HG02938 (cell line): ENCODE measurements around the gene MYH9.
"Not testable (repeated sequence)": the region's sequence is repeated elsewhere in the genome, so short reads cannot be mapped to it uniquely, and the experiment has no call there.

Experiments
- ATAC-seq: cut with Tn5 transposase; IDR thresholded peaks from one replicate; pipeline ENCODE4 v1.9.1; 2021; ENCODE audit warnings: mild to moderate bottlenecking, moderate library complexity; ENCODE audit not compliant: unreplicated experiment

MYH9 gene

DNA sequence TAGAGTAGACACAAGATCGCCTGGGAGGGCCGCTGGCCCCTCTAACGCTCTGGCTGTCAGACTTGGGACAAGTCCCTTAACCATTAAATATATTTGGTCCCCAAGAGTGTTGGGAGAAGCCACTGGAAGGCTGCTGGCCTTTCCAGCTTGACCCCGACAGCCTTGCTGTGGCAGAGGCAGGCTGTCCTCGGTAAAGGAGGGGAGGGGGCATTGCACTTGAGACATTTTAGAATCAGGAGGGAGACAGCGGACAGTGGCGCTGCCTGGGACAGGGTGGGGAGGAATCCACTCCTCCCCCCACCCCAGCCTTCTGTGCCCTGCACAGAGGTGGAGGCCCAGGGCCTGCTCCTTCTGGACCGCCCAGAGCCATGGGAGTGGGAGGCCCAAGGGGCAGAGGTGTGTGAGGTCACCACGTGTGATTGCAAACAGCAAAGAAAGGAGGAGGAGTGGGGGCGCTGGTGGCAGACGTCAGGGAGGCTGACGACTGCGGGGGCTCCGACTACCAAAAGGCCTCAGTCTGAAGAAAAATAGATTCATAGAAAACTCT lies 105.9 kb downstream of the MYH9 start:
- ATAC-seq, result no peak

DNA sequence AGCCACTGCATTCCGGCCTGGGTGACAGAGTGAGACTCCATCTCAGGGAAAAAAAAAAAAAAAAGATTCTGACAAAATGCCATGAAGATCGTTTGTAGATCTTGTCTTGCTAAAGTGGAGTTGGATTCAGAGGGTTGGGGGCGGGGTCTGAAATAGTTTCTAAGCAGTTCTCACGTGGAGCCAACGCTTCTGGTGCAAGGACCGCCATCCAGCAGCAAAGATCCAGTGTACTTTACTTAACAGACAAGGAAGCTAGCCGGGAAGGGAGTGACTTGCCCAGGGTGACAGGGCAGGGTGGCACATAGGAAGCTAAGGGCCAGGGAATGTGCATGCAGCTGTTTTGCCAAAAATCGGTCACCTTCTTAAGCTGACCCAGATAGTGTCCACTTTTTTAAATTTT lies 107.4 kb downstream of the MYH9 start:
- no peak for ATAC-seq

GRCh38 chr22:36279219-36279666 lies 108.5 kb downstream of the MYH9 start:
- no peak for ATAC-seq

DNA sequence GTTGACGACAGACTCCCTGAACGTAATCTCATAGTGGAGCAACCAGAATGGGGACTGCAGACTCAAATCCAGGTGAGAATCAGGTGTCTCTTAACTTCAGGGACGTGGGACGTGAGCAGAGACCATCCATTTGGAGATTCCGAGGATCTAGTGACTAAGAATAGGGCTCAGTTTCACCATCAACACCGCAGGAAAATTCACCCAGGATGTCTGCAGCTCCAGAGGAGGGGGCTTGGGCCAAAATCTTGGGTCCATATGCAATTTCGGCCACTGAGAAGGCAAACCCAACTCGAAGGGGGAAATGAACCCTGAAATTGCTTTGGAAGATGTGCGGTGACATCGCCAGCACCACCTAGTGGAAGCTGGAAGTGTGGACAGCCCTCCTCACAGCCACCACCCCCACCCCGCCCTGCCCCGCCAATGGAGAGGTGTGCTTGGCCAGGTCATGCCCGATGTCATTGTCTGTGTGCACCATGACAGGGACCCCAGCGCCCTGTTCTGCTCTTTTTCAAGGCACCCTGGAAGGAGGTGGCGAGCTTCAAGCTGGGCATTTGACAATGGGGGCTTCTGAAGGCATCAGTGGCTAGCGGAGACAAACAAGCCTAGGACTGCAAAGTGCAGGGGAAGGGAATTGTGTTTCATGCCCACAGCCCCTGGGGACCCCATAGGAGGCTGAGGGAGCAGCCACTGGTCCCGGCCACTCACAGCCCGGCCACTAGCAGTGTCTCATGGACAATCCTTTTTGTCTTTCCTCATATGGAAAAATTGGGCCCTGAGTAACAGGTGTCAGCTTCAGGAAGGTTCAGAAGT lies 110.1 kb downstream of the MYH9 start:
- ATAC-seq, result no peak

DNA sequence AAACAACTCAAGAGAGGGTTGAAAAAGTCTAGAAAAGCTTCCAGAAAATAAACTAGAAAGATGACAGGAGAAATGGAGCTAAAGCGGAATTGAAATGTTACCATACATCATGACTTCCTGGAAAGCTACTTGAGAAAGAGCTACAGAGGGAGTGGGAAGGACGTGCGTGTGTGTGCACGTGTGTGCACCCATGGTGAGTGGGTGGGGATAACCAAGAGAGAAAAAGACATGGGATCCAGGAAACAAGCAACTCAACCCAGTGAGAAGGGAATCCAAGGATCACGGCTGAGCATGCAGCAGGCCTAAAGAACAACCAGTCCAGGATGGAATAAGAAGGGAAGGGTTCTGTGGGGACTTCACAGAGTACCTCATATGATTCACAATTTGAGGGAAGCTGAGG lies 113.2 kb downstream of the MYH9 start:
- ATAC-seq, result no peak

DNA sequence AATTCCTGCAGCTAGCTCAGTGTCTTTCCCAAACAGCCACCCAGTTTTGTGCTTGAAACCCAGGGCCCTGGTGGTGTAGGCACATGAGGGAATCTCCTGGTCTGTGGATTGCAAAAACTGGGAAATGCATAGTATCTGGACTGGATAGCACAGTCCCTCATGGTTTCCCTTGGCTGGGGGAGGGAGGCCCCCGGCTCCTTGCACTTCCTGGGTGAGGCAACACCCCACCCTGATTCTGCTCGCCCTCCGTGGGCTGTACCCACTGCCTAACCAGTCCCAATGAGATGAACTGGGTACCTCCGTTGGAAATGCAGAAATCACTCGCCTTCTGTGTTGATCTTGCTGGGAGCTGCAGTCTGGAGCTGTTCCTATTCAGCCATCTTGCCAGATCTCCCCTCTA lies 115.8 kb downstream of the MYH9 start:
- not testable (repeated sequence) for ATAC-seq

- not testable (repeated sequence) for ATAC-seq
These were observed 116.5 kb downstream of the MYH9 start for GRCh38 chr22:36271231-36271630.

DNA sequence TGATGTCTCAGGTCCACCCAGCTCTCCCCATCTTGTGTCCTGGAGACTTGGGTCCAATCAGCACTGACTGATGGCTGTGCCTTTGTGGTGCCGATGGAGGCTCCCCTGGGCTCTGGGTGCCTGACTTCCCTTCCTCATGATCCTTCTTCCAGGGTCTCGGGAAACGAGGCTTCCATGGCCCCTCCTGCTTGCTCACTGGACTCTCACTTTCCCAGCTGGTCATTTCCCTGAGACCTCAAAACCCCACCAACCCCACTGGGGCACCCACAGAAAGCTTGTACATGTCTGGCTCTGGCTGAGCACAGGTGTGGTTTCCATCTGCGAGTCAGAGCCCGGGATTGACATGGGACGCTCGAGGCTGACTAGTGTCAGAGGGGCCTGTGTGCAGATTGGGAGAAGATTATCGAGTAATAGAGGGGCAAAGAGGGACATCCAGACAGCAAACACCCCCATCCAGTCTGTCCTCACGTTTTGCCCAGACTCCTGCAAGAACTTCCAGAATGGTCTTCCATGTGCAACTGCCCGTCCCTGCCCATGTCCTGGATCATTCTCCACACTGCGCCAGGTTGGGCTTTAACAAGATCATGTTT lies 119.8 kb downstream of the MYH9 start:
- no peak for ATAC-seq

DNA sequence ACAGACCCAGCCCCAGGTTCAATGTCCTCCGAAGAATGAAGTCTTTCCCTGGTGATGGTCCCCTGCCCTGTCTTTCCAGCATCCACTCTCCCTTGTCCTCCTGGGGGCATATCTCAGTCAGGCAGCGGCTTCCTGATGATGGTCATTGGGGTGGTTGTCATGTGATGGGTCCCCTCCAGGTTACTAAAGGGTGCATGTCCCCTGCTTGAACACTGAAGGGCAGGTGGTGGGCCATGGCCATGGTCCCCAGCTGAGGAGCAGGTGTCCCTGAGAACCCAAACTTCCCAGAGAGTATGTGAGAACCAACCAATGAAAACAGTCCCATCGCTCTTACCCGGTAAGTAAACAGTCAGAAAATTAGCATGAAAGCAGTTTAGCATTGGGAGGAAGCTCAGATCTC lies 120.7 kb downstream of the MYH9 start:
- no peak for ATAC-seq

- not testable (repeated sequence) for ATAC-seq
These were observed 123.7 kb downstream of the MYH9 start for GRCh38 chr22:36263886-36264664.

DNA sequence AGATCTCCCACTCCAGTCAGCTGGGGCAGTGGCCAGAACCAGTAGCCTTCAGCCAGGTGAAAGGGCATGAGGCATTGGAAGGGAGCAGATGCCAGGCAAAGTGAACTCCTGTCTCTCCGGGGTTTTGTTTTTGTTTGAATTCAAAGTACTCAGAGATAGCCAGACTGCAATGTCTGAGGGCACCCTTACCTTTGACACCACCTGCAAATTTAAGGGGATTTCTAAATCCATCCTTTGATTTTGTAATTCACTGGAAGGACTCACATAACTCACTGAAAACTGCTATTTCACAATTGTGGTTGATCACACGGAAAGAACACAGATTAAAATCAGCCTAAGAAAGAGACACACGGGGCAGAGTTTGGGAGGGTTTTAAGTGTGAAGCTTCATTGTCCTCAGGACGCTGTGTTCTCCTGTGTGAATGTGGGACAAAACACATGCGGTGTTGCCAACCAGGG lies 124.5 kb downstream of the MYH9 start:
- ATAC-seq, result not testable (repeated sequence)

DNA sequence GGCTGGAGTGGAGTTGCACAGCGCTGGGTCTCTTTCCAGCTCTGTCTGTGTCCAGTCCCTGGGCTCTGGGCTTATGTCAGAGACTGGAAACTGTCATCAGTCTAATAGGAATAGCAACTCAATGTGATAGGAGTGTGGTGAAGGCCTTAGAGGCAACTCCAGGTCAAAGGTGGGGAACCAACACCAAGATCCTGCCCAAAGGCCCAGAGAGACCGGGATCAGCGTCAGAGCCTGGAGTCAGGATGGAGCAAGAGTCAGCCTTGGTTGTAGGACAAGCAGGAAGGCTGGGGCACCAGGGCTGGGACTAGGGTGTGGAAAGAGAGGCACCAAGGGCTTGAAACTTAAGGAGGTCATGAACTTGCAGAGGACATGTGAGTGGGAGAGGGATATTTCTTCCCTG lies 125.5 kb downstream of the MYH9 start:
- ATAC-seq, result not testable (repeated sequence)

DNA sequence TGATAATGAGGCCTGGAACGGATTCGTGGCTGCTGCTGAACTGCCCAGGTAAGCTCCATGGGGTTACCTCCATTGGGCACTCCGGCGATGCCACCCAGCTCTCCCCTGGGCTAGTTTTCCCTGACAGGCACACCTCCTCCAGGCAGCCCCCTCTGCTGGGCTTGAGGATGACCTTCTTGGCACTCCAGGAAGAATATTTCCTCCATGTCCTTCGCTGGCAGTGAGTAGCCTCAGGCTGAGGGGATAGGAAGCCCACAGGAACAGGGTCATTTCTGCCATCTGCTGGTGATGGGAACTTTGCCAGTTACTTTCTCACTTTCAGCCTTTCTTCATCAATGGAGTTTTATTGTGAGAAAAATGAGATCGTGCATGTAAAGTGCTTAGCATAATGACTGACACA lies 126.1 kb downstream of the MYH9 start:
- not testable (repeated sequence) for ATAC-seq

GRCh38 chr22:36259615-36260300 lies 128.0 kb downstream of the MYH9 start:
- no peak for ATAC-seq

- ATAC-seq, result no peak
These were observed 128.8 kb downstream of the MYH9 start for GRCh38 chr22:36258701-36259614.

- no peak for ATAC-seq
These were observed 129.7 kb downstream of the MYH9 start for GRCh38 chr22:36257948-36258670.

DNA sequence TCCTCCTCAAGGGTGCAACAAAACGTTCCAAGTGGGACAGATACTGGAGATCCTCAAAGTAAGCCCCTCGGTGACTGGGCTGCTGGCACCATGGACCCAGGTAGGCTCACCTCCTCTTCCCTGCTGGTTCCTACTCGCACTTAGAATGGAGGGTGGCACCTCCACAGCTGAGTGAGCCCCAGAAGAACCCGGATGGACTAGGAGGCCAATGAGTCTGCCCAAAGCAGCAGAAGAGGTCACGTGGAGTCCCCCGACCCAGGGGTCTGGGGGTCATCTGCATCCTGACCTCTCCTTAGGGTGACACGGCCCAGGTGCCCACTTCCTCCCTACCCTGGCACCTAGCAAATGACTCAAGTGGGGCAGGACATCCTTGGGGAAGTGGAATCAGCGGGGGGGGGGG lies 130.5 kb downstream of the MYH9 start:
- ATAC-seq, result no peak

DNA sequence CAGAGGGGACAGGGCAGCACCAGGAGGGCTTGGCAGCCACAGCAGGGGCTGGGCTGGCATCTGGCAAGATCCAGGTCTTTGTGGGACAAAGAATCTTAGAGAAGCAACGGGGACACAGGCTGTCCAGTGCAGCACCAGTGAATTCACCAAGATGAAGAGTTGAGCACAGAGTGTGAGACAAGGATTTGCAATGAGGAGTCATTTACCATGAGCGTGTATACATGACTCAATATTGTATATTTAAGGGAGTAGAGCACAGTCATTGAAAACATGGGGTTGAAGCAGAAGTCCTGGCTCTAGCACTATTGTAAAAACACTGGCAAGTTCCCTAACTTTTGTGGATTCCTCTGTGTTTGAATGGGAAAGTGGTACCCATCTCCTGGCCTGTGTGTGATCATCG lies 131.3 kb downstream of the MYH9 start:
- no peak for ATAC-seq

DNA sequence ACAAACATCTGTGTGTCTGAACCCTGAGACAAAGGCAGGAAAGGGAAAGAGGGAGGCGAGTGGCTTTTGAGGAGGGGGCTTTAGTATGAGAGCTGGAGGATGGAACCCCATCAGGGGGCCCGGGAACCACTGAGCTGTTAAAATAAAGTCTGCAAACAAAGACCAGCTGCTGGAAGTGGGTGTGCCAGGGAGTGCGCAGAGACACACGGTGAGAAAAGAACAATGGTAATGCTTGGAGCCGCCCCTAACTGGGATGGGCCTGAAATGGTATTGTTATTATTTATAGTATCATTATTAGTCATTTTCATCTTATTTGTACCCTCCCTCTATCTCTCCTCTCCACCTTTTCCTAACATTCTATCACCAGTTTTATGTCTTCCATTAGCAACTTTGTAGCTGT lies 132.2 kb downstream of the MYH9 start:
- ATAC-seq, result not testable (repeated sequence)
